ENCODE measurements around the gene CSF1. TPM values are rescaled to one million over a fixed set of nuclear protein-coding genes. Genes with fewer than 3 reads are reported as not detected.

CSF1 gene
- total RNA-seq, 5 donors from 2014 or later (not counting 1 experiment from before 2014, with no cell fraction given) = 4.8 to 9.5 (median 8.3) TPM

DNA sequence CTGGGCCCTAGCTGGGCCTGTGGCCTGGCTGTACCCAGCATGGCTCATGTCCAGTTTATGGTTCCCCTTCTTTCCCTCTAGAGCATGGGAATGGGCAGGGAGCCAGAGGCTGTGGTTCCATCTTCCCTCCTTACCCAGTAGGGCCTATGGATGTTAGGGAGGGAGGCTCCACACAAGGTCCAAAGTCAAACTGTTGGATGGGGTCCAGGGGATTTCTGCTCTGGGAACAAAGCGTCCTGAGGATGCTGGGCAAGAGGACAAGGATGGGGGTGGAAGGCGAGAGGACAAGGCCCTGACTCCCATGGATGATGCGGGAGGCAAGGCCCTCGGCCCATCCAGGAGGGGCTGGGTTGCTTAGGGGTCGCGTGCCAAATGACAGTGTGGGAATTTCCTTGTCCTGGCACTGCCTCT is 17.3 kb downstream of the CSF1 start:
- ATAC-seq (replicated peaks in 1 of 4) (no peak), DNase-seq (no peak)
- H3K4me1 Mint-ChIP-seq = peaks cover 0 to 2% (median 0%) of the 10 kb centered on the region in 3 donors
- H3K36me3 ChIP-seq (ENCODE audit: control insufficient read depth in 2 of 2, extremely low read depth in 1 of 2, insufficient read depth in 1 of 2, low read length in 1 of 2) = peaks cover 0 to 29% of the 10 kb centered on the region in 2 donors
- no peaks in the 10 kb centered on the region for H3K9me3 ChIP-seq
- no peak overlapping the region for H3K4me3 Mint-ChIP-seq
- no peak overlapping the region for H3K27ac Mint-ChIP-seq
- H3K27me3 ChIP-seq (replicated peaks in 1 of 2; ENCODE audit: control insufficient read depth in 2 of 2, extremely low read depth in 1 of 2, insufficient read depth in 2 of 2, low read length in 1 of 2) = no peaks in the 10 kb centered on the region
- ChIA-PET POLR2A (no interaction called here), CTCF (interaction anchor here in 1 of 2 donors (0.6 kb wide), 1 partner anchor 14 kb away, joined by 7 read pairs; no protein-coding TSS in a partner anchor)
- WGBS (ENCODE audit: insufficient coverage) = 93% methylated on average over 6 of the region's 6 CpGs
- H3K36me3 Mint-ChIP-seq = peaks cover 46% of the 10 kb centered on the region
- no peaks in the 10 kb centered on the region for H3K4me1 ChIP-seq (ENCODE audit: control insufficient read depth in 1 of 2, extremely low read depth in 1 of 2, insufficient read depth in 2 of 2, low read length in 2 of 2)
- no peaks in the 10 kb centered on the region for H3K27me3 Mint-ChIP-seq
- no peak overlapping the region for H3K27ac ChIP-seq (ENCODE audit: low read length)
- H3K4me3 ChIP-seq (ENCODE audit: control insufficient read depth in 1 of 2, extremely low read depth in 1 of 2, low read length in 1 of 2) = no peak overlapping the region
- no peaks in the 10 kb centered on the region for H3K9me3 Mint-ChIP-seq

DNA sequence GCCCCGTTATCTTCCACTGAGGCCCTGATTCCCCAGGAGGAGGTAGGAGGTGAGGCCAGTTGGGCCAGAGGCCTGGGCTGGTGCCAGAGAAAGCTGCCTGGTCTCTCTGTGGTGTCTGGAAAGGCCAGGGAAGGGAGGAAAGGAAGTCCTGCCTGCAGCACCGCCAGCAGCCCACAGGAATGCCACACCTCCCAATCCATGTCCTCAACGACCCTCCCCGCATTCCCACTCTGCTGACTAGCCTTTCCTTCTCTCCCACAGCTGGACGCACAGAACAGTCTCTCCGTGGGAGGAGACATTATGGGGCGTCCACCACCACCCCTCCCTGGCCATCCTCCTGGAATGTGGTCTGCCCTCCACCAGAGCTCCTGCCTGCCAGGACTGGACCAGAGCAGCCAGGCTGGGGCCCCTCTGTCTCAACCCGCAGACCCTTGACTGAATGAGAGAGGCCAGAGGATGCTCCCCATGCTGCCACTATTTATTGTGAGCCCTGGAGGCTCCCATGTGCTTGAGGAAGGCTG is 18.0 kb downstream of the CSF1 start:
- H3K27me3 ChIP-seq (replicated peaks in 1 of 2; ENCODE audit: control insufficient read depth in 2 of 2, extremely low read depth in 1 of 2, insufficient read depth in 2 of 2, low read length in 1 of 2) = no peaks in the 10 kb centered on the region
- Mint-ChIP-seq H3K9me3 (no peaks in the 10 kb centered on the region), H3K4me1 (peaks cover 1 to 6% (median 4%) of the 10 kb centered on the region in 3 donors), H3K27ac (no peak overlapping the region), H3K36me3 (peaks cover 41% of the 10 kb centered on the region), H3K4me3 (no peak overlapping the region), H3K27me3 (no peaks in the 10 kb centered on the region)
- ChIA-PET CTCF (no interaction called here), POLR2A (no interaction called here)
- H3K4me3 ChIP-seq (ENCODE audit: control insufficient read depth in 1 of 2, extremely low read depth in 1 of 2, low read length in 1 of 2) = no peak overlapping the region
- ATAC-seq (replicated peaks in 1 of 4) = no peak
- no peak for DNase-seq
- WGBS (ENCODE audit: insufficient coverage) = 89% methylated on average over 6 of the region's 8 CpGs
- H3K27ac ChIP-seq (ENCODE audit: low read length) = no peak overlapping the region
- no peaks in the 10 kb centered on the region for H3K9me3 ChIP-seq
- H3K4me1 ChIP-seq (ENCODE audit: control insufficient read depth in 1 of 2, extremely low read depth in 1 of 2, insufficient read depth in 2 of 2, low read length in 2 of 2) = peaks cover 0 to 1% of the 10 kb centered on the region in 2 experiments
- H3K36me3 ChIP-seq (ENCODE audit: control insufficient read depth in 2 of 2, extremely low read depth in 1 of 2, insufficient read depth in 1 of 2, low read length in 1 of 2) = peaks cover 0 to 23% of the 10 kb centered on the region in 2 donors

DNA sequence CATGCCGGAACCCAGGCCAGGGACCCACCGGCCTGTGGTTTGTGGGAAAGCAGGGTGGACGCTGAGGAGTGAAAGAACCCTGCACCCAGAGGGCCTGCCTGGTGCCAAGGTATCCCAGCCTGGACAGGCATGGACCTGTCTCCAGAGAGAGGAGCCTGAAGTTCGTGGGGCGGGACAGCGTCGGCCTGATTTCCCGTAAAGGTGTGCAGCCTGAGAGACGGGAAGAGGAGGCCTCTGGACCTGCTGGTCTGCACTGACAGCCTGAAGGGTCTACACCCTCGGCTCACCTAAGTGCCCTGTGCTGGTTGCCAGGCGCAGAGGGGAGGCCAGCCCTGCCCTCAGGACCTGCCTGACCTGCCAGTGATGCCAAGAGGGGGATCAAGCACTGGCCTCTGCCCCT is 18.5 kb downstream of the CSF1 start:
- ChIA-PET CTCF (no interaction called here), POLR2A (no interaction called here)
- no peaks in the 10 kb centered on the region for H3K9me3 ChIP-seq
- ATAC-seq (replicated peaks in 1 of 4) (no peak), DNase-seq (no peak)
- Mint-ChIP-seq H3K36me3 (peaks cover 37% of the 10 kb centered on the region), H3K27ac (no peak overlapping the region), H3K4me3 (no peak overlapping the region), H3K27me3 (peaks cover 0 to 2% of the 10 kb centered on the region in 2 donors), H3K4me1 (peaks cover 4 to 10% (median 6%) of the 10 kb centered on the region in 3 donors), H3K9me3 (no peaks in the 10 kb centered on the region)
- H3K4me3 ChIP-seq (ENCODE audit: control insufficient read depth in 1 of 2, extremely low read depth in 1 of 2, low read length in 1 of 2) = no peak overlapping the region
- H3K4me1 ChIP-seq (ENCODE audit: control insufficient read depth in 1 of 2, extremely low read depth in 1 of 2, insufficient read depth in 2 of 2, low read length in 2 of 2) = peaks cover 0 to 7% of the 10 kb centered on the region in 2 experiments
- peaks cover 0 to 22% of the 10 kb centered on the region in 2 donors for H3K36me3 ChIP-seq (ENCODE audit: control insufficient read depth in 2 of 2, extremely low read depth in 1 of 2, insufficient read depth in 1 of 2, low read length in 1 of 2)
- H3K27ac ChIP-seq (ENCODE audit: low read length) = no peak overlapping the region
- WGBS (ENCODE audit: insufficient coverage) = 88% methylated on average over 9 of the region's 11 CpGs
- no peaks in the 10 kb centered on the region for H3K27me3 ChIP-seq (replicated peaks in 1 of 2; ENCODE audit: control insufficient read depth in 2 of 2, extremely low read depth in 1 of 2, insufficient read depth in 2 of 2, low read length in 1 of 2)

DNA sequence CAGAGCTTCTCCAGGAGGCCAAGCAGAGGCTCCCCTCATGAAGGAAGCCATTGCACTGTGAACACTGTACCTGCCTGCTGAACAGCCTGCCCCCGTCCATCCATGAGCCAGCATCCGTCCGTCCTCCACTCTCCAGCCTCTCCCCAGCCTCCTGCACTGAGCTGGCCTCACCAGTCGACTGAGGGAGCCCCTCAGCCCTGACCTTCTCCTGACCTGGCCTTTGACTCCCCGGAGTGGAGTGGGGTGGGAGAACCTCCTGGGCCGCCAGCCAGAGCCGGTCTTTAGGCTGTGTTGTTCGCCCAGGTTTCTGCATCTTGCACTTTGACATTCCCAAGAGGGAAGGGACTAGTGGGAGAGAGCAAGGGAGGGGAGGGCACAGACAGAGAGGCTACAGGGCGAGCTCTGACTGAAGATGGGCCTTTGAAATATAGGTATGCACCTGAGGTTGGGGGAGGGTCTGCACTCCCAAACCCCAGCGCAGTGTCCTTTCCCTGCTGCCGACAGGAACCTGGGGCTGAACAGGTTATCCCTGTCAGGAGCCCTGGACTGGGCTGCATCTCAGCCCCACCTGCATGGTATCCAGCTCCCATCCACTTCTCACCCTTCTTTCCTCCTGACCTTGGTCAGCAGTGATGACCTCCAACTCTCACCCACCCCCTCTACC is 19.1 kb downstream of the CSF1 start:
- Mint-ChIP-seq H3K36me3 (peaks cover 35% of the 10 kb centered on the region), H3K27ac (no peak overlapping the region), H3K4me1 (peaks cover 4 to 10% (median 6%) of the 10 kb centered on the region in 3 donors), H3K9me3 (no peaks in the 10 kb centered on the region), H3K27me3 (peaks cover 0 to 2% of the 10 kb centered on the region in 2 donors), H3K4me3 (no peak overlapping the region)
- Histone ChIP-seq H3K9me3 (no peaks in the 10 kb centered on the region), H3K36me3 (ENCODE audit: control insufficient read depth in 2 of 2, extremely low read depth in 1 of 2, insufficient read depth in 1 of 2, low read length in 1 of 2) (peaks cover 0 to 21% of the 10 kb centered on the region in 2 donors), H3K4me3 (ENCODE audit: control insufficient read depth in 1 of 2, extremely low read depth in 1 of 2, low read length in 1 of 2) (no peak overlapping the region), H3K4me1 (ENCODE audit: control insufficient read depth in 1 of 2, extremely low read depth in 1 of 2, insufficient read depth in 2 of 2, low read length in 2 of 2) (peaks cover 0 to 9% of the 10 kb centered on the region in 2 experiments), H3K27ac (ENCODE audit: low read length) (no peak overlapping the region), H3K27me3 (replicated peaks in 1 of 2; ENCODE audit: control insufficient read depth in 2 of 2, extremely low read depth in 1 of 2, insufficient read depth in 2 of 2, low read length in 1 of 2) (no peaks in the 10 kb centered on the region)
- DNase-seq (no peak), ATAC-seq (replicated peaks in 1 of 4) (no peak)
- ChIA-PET CTCF (no interaction called here), POLR2A (no interaction called here)
- WGBS (ENCODE audit: insufficient coverage) = 95% methylated on average over 7 of the region's 11 CpGs

DNA sequence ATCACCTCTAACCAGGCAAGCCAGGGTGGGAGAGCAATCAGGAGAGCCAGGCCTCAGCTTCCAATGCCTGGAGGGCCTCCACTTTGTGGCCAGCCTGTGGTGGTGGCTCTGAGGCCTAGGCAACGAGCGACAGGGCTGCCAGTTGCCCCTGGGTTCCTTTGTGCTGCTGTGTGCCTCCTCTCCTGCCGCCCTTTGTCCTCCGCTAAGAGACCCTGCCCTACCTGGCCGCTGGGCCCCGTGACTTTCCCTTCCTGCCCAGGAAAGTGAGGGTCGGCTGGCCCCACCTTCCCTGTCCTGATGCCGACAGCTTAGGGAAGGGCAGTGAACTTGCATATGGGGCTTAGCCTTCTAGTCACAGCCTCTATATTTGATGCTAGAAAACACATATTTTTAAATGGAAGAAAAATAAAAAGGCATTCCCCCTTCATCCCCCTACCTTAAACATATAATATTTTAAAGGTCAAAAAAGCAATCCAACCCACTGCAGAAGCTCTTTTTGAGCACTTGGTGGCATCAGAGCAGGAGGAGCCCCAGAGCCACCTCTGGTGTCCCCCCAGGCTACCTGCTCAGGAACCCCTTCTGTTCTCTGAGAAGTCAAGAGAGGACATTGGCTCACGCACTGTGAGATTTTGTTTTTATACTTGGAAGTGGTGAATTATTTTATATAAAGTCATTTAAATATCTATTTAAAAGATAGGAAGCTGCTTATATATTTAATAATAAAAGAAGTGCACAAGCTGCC is 19.8 kb downstream of the CSF1 start:
- Histone ChIP-seq H3K27ac (ENCODE audit: low read length) (no peak overlapping the region), H3K4me3 (ENCODE audit: control insufficient read depth in 1 of 2, extremely low read depth in 1 of 2, low read length in 1 of 2) (no peak overlapping the region), H3K27me3 (replicated peaks in 1 of 2; ENCODE audit: control insufficient read depth in 2 of 2, extremely low read depth in 1 of 2, insufficient read depth in 2 of 2, low read length in 1 of 2) (no peaks in the 10 kb centered on the region), H3K36me3 (ENCODE audit: control insufficient read depth in 2 of 2, extremely low read depth in 1 of 2, insufficient read depth in 1 of 2, low read length in 1 of 2) (peaks cover 0 to 14% of the 10 kb centered on the region in 2 donors), H3K4me1 (ENCODE audit: control insufficient read depth in 1 of 2, extremely low read depth in 1 of 2, insufficient read depth in 2 of 2, low read length in 2 of 2) (peaks cover 0 to 9% of the 10 kb centered on the region in 2 experiments), H3K9me3 (no peaks in the 10 kb centered on the region)
- peaks cover 0 to 2% of the 10 kb centered on the region in 2 donors for H3K27me3 Mint-ChIP-seq
- WGBS (ENCODE audit: insufficient coverage) = 96% methylated on average over 6 of the region's 9 CpGs
- H3K9me3 Mint-ChIP-seq = no peaks in the 10 kb centered on the region
- peaks cover 4 to 10% (median 6%) of the 10 kb centered on the region in 3 donors for H3K4me1 Mint-ChIP-seq
- ATAC-seq (replicated peaks in 1 of 4) = no peak
- ChIA-PET POLR2A (interaction anchor here in 1 of 2 donors (0.6 kb wide), 1 partner anchor 764 kb away, joined by 3 read pairs; no protein-coding TSS in a partner anchor), CTCF (no interaction called here)
- H3K27ac Mint-ChIP-seq = no peak overlapping the region
- no peak overlapping the region for H3K4me3 Mint-ChIP-seq
- peaks cover 31% of the 10 kb centered on the region for H3K36me3 Mint-ChIP-seq
- no peak for DNase-seq

DNA sequence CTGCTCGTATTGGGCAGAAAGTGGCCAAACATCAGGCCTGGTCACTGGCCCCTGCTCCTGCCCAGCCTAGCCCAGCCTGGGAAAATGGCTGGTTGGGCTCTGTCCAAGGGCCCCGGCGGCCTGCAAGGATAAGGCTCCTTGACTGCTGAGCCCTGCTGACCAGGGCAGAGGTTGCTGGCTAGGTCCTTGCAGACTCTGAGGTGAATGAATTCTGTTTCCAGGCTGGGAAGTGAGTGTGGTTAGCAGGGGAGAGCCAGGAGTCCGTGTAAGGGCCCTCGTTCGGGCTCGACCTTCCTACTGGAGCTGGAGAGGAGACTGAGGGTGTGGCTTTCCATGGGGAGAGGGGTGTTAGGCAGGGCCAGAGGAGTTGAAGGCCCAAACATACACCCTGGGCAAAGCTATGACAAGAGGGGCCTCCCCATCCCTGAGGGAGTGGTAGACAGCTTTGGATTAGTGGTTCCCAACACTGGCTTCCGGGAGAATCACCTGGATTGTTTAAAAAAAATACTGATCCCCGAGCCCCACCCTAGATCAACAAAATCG is 20.6 kb downstream of the CSF1 start:
- peaks cover 4 to 10% (median 6%) of the 10 kb centered on the region in 3 donors for H3K4me1 Mint-ChIP-seq
- CTCF ChIA-PET = no interaction called here
- H3K36me3 ChIP-seq (ENCODE audit: control insufficient read depth in 2 of 2, extremely low read depth in 1 of 2, insufficient read depth in 1 of 2, low read length in 1 of 2) = peaks cover 0 to 13% of the 10 kb centered on the region in 2 donors
- H3K4me3 Mint-ChIP-seq = no peak overlapping the region
- H3K4me3 ChIP-seq (ENCODE audit: control insufficient read depth in 1 of 2, extremely low read depth in 1 of 2, low read length in 1 of 2) = no peak overlapping the region
- no peak overlapping the region for H3K27ac Mint-ChIP-seq
- H3K27me3 ChIP-seq (replicated peaks in 1 of 2; ENCODE audit: control insufficient read depth in 2 of 2, extremely low read depth in 1 of 2, insufficient read depth in 2 of 2, low read length in 1 of 2) = no peaks in the 10 kb centered on the region
- H3K27ac ChIP-seq (ENCODE audit: low read length) = no peak overlapping the region
- H3K27me3 Mint-ChIP-seq = peaks cover 0 to 2% of the 10 kb centered on the region in 2 donors
- no peak for DNase-seq
- H3K9me3 Mint-ChIP-seq = peaks cover 0 to 7% (median 3%) of the 10 kb centered on the region in 3 donors
- H3K9me3 ChIP-seq = no peaks in the 10 kb centered on the region
- WGBS (ENCODE audit: insufficient coverage) = 78% methylated on average over 3 of the region's 10 CpGs
- no peak for ATAC-seq (replicated peaks in 1 of 4)
- POLR2A ChIA-PET = no interaction called here
- H3K4me1 ChIP-seq (ENCODE audit: control insufficient read depth in 1 of 2, extremely low read depth in 1 of 2, insufficient read depth in 2 of 2, low read length in 2 of 2) = peaks cover 0 to 9% of the 10 kb centered on the region in 2 experiments
- H3K36me3 Mint-ChIP-seq = peaks cover 28% of the 10 kb centered on the region
